HFF-Myc (cell line): Measurements from ENCODE around the gene STK24.

Source experiments
- DNase-seq: peaks from one replicate; pipeline ENCODE4 v3.0.0-alpha.2; 2011; ENCODE audit warnings: low read depth; ENCODE audit errors: extremely low read depth
- H3K4me3 ChIP-seq: replicated peaks from 2 replicates; pipeline ENCODE4 v1.5.1; 2011; ENCODE audit warnings: low read depth, mild to moderate bottlenecking, control low read depth, low read length
- TF ChIP-seq, protein P1 (sequence below): IDR thresholded peaks from 2 replicates; pipeline ENCODE4 v1.5.1; 2012; ENCODE audit warnings: mild to moderate bottlenecking, low read depth, low read length, control low read depth; ENCODE audit errors: missing control alignments

The STK24 gene

DNA sequence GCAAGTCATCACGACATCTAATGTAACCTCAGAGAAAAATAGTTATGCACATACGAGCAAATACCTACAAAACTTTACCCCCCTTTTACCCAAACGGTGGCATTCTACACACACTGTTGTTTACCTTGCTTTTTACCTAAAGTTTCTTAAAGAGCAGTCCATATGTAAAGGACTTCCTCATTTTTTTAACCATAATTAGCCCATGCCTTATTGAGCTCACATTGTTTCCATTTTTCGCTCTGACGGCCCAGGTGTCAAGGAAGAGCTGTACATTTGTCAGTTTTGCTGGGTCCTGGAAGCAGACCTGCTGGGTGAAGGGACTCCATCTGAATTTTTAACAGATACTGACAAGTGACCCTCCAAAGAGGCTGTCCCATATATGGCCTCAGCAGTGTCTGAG lies 89.4 kb downstream of the STK24 start:
- TF ChIP-seq, protein P1, sequence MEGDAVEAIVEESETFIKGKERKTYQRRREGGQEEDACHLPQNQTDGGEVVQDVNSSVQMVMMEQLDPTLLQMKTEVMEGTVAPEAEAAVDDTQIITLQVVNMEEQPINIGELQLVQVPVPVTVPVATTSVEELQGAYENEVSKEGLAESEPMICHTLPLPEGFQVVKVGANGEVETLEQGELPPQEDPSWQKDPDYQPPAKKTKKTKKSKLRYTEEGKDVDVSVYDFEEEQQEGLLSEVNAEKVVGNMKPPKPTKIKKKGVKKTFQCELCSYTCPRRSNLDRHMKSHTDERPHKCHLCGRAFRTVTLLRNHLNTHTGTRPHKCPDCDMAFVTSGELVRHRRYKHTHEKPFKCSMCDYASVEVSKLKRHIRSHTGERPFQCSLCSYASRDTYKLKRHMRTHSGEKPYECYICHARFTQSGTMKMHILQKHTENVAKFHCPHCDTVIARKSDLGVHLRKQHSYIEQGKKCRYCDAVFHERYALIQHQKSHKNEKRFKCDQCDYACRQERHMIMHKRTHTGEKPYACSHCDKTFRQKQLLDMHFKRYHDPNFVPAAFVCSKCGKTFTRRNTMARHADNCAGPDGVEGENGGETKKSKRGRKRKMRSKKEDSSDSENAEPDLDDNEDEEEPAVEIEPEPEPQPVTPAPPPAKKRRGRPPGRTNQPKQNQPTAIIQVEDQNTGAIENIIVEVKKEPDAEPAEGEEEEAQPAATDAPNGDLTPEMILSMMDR, result no peak
- DNase-seq, result no peak
- H3K4me3 ChIP-seq, result no peak overlapping the region

DNA sequence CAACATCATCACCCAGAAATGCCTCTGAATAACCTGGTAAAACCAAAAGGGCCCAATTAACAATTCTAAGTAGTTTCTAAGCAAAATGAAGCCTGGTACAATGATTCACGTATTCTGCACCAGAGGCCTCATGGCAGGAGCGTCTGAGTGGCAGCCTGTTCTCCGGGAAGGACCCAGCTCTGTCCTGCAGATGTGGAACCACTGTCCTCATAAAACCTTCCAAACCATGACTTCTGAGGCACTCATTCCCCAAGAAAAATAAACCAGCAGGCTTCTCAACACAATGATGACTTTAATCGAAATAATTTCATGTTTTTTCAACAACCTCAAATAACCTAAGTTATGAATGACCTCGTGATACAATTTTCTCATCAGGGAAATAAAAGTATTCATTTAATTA lies 89.9 kb downstream of the STK24 start:
- no peak for DNase-seq
- TF ChIP-seq, protein P1, result no peak
- H3K4me3 ChIP-seq, result no peak overlapping the region

DNA sequence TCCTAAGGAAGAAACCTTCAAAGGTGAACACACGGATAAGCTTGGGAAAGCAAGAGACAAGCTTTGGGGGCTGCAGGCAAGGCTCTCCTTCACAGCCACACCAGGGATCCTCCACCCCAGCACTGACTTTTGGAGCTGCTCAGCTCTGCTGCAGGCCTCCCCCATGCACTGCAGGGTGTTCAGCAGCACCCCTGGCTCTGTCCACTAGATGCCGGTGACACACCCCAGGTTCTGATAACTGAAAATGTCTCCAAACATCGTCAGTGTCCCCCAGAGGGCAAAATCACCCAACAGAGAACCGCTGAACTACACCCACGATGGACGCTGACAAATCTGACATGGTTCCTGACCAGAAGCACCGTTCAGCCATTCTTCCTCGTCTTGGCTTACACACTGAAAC lies 90.5 kb downstream of the STK24 start:
- DNase-seq, result no peak
- H3K4me3 ChIP-seq, result no peak overlapping the region
- TF ChIP-seq, protein P1, result no peak

DNA sequence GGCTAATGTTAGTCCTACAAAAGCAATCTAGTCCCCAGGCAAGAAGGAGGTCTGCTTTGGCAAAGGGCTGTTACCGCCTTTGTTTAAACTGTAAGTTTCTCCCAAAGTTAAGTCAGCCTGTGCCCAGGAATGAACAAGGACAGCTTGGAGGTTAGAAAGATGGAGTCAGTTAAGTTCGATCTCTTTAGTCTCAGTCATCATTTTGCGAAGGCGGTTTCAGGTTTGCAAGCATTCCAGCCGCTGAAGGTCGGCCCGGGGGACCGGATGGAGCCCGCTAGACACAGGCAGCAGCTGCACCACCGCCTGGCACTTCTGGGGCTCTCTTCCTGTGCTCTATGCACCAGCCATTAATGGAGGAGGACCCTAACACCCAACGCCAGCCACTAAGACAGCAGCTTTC lies 91.3 kb downstream of the STK24 start:
- TF ChIP-seq, protein P1, result no peak
- DNase-seq, result no peak
- H3K4me3 ChIP-seq, result no peak overlapping the region

DNA sequence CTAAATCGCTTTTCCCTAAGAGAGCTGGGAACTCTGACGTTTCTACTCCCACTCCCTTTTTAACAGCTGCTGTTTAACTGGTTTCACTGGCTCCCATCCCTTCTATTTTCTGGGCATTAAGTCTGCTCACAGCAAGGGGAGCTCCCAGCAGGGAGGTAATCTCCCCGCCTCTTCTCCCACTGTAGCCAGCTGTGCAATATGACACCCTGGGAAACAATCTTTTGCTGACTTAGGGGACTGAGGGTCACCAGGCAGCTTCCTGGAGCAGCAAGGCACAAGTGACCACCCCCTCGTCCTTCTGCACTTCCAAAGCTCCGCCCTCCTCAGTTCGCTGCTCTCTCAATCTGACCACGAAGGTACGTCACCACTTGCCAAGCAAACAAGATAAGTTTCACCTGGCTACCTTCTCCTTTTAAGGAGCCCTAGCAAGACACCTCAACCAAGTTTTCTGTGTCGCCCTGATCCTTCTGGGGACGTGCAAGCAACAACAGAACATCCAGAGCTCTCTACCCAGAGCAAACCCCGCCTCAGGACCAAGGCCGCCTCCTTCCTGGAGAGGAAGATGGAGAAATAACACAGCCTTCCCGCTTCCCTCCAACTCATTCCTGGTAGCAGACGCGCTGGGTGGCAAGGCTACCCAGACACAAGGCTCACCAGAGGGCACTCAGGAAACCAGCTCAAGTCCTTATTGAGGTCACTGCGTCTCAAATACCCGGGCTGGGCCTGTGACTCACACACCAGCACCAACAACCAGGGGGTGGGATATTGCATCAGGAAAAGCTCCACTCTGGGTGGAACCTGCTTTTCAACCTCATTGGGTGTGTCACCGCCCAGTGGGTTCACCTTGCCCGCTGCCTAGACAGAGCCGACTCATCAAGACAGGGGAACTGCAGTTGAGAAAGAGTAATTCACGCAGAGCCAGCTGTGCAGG lies 92.4 kb downstream of the STK24 start:
- H3K4me3 ChIP-seq, result no peak overlapping the region
- TF ChIP-seq, protein P1, result no peak
- no peak for DNase-seq

DNA sequence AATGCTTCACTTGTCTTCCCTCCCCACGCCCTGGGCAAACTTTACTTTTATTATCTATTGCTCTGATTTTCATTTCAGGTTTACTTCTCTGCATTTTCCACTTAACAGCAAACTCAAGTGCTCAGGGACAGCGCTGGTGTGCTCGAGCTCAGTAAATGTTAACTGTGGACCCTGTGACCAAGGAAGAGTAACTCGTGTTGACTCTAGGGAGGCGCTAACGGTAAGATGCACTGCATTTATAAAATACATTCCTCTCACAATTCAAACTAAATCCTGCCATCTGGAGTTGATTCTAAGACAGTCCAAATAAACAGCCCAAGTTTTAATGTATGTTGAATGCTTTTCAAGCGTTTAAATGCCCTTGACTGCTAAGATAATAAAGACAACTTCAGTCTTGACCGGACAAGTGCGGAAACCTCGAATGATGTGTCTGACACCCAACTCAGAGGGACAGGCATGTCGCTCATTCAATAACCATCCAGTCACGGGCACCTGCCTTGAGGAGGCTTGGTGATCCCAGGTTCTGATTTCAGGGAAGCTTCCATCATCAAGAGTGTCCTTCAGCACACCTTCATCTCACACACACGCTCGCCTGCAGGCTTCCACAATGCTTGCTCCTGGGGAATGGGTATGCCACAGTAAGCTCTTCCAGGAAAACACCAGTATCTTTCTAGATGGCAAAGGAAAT lies 93.2 kb downstream of the STK24 start:
- H3K4me3 ChIP-seq, result no peak overlapping the region
- TF ChIP-seq, protein P1, result no peak
- DNase-seq, result no peak
